Vagina (tissue), 2 donors: Measurements from ENCODE around the gene ETNK2.

ENCODE experiments used
- CTCF ChIP-seq, 3 experiments: fragments of 450-650 bp in 2 of 3; fragments of 200-600 bp in 1 of 3; sonication (generic) in 1 of 3; IDR thresholded peaks; one replicate each; pipeline ENCODE4 v1.5.1; 2017 to 2019; ENCODE audit warnings: antibody characterized with exemption in 3 of 3, mild to moderate bottlenecking in 2 of 3, moderate library complexity in 2 of 3
- POLR2A ChIP-seq, 2 donors: fragments of 450-650 bp; IDR thresholded peaks; one replicate each; pipeline ENCODE4 v1.6.1; 2017; ENCODE audit warnings: antibody characterized with exemption in 2 of 2, mild to moderate bottlenecking in 2 of 2, moderate library complexity in 2 of 2
- POLR2AphosphoS5 ChIP-seq, 2 donors: sonication (generic); formaldehyde crosslinking; IDR thresholded peaks; one replicate each; pipeline ENCODE4 v1.9.0; 2017; ENCODE audit warnings: antibody characterized with exemption in 2 of 2, mild to moderate bottlenecking in 2 of 2, low read depth in 1 of 2; ENCODE audit not compliant: insufficient read depth in 1 of 2

- TF ChIP-seq POLR2AphosphoS5 (IDR thresholded peaks at IDR 0.05; ENCODE audit: insufficient read depth in 1 of 2, low read depth in 1 of 2) (no peak), CTCF (IDR thresholded peaks at IDR 0.05) (no peak), POLR2A (IDR thresholded peaks at IDR 0.05) (no peak)
Observed at GRCh38 chr1:204178487-204179281, 26.8 kb upstream of the ETNK2 start.
